PC-9 (cell line): Measurements from ENCODE around the gene GRM1. TPM values are rescaled to one million over a fixed set of nuclear protein-coding genes. Genes with fewer than 3 reads are reported as not detected.

Experiments
- BruUV-seq: library from RNA; stranded (reverse); fragments of 400-500 nt; replicated peaks from 2 replicates; lab custom pipeline; 2021; lab: Mats Ljungman, UMichigan
- CTCF ChIA-PET: fragments of 300-600 bp; sonication (Branson Sonifier 250); formaldehyde crosslinking; loops from one replicate; lab custom pipeline; 2022; ENCODE audit warnings: antibody characterized with exemption; lab: Charles Lee
- POLR2A ChIA-PET: fragments of 300-600 bp; sonication (Branson Sonifier 250); formaldehyde crosslinking; loops from one replicate; lab custom pipeline; 2022; ENCODE audit warnings: antibody characterized with exemption; ENCODE audit not compliant: unreplicated experiment; lab: Charles Lee
- DNase-seq, 2 experiments: peaks; one replicate each; pipeline versions ENCODE4 v3.0.0 to v3.0.0-alpha.2; 2015 to 2022; ENCODE audit warnings: mixed read lengths in 1 of 2
- H2AFZ ChIP-seq: fragments of 200-600 bp; sonication (generic); 2 replicates; pipeline ENCODE4 v1.8.1; 2017; ENCODE audit warnings: antibody characterized with exemption
- H3F3A ChIP-seq: fragments of 200-600 bp; sonication (generic); 2 replicates; pipeline ENCODE4 v1.8.1; 2017; ENCODE audit warnings: antibody characterized with exemption, mild to moderate bottlenecking, low read depth; ENCODE audit not compliant: insufficient read depth
- H3K27ac ChIP-seq: fragments of 200-600 bp; sonication (generic); 2 replicates; pipeline ENCODE4 v1.6.1; 2016; ENCODE audit warnings: mixed run types
- H3K27me3 ChIP-seq: fragments of 200-600 bp; sonication (generic); 2 replicates; pipeline ENCODE4 v1.6.1; 2016; ENCODE audit warnings: low read depth, mixed run types; ENCODE audit not compliant: insufficient read depth
- H3K36me3 ChIP-seq: fragments of 200-600 bp; sonication (generic); 2 replicates; pipeline ENCODE4 v1.6.1; 2016; ENCODE audit warnings: low read depth, mixed run types
- H3K4me1 ChIP-seq: fragments of 200-600 bp; sonication (generic); replicated peaks from 2 replicates; pipeline ENCODE4 v1.6.1; 2016; ENCODE audit warnings: mixed run types; ENCODE audit not compliant: insufficient read depth
- H3K4me2 ChIP-seq: fragments of 200-600 bp; sonication (generic); 2 replicates; pipeline ENCODE4 v1.6.1; 2017; ENCODE audit warnings: mixed run types
- H3K4me3 ChIP-seq: fragments of 200-600 bp; sonication (generic); 2 replicates; pipeline ENCODE4 v1.6.1; 2016; ENCODE audit warnings: mixed run types
- H3K79me2 ChIP-seq: fragments of 200-600 bp; sonication (generic); 2 replicates; pipeline ENCODE4 v1.6.1; 2017; ENCODE audit warnings: low read depth, mixed run types
- H3K9me2 ChIP-seq: fragments of 200-600 bp; sonication (generic); 2 replicates; pipeline ENCODE4 v1.8.1; 2017; ENCODE audit warnings: mild to moderate bottlenecking; ENCODE audit not compliant: insufficient read depth
- H3K9me3 ChIP-seq: fragments of 200-600 bp; sonication (generic); 2 replicates; pipeline ENCODE4 v1.8.1; 2016; ENCODE audit warnings: low read depth; ENCODE audit not compliant: insufficient read depth
- H4K20me1 ChIP-seq: fragments of 200-600 bp; sonication (generic); 2 replicates; pipeline ENCODE4 v1.8.1; 2017; ENCODE audit not compliant: insufficient read depth
- CTCF ChIP-seq: fragments of 200-600 bp; sonication (generic); conservative IDR thresholded peaks from 2 replicates; pipeline ENCODE4 v1.6.1; 2017; ENCODE audit warnings: mixed run types, antibody characterized with exemption, mild to moderate bottlenecking, moderate library complexity
- EZH2 ChIP-seq: fragments of 200-600 bp; sonication (generic); IDR thresholded peaks from 2 replicates; pipeline ENCODE4 v1.8.0; 2017; ENCODE audit warnings: antibody characterized with exemption, low read depth
- intact Hi-C: fragments of 100-400 bp; cut with micrococcal nuclease; formaldehyde crosslinking; loops from one replicate; pipeline ENCODE4 v1.10.0; 2022; ENCODE audit not compliant: unreplicated experiment
- total RNA-seq: library from RNA; stranded (reverse); gene quantifications from 2 replicates; pipeline ENCODE4 v1.2.3, GENCODE V29; 2021

The GRM1 gene
- total RNA-seq, 1 experiment from 2014 or later: 0.26 TPM

DNA sequence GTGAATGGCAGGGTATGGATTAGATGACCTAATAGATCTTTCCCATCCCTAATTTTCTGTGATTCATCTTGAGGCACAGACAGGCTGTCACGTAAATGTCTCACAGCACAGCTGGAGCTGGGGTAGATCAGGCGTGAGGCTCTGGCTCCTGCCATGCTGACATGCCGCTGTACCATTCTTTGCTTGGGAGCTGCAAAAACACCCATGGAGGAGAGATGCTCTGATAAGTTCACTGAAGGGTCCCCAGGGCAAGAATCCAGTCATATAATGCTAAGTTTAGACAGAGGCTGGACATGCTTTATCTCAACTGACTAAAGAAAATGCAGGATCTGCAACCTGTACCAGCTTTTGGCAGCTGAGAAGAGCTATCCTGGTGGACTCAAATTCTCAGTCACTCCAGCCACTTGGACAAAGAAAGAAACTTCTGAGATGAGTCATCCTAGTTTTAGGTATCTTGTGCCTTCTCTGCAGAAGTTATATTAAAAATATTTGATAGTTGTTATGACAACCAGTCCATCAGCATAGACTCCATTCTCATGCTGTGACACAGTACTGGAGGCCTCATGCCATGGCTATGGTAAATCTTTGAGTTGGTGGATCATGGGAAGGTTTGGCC, 329.7 kb downstream of the GRM1 start:
- CTCF ChIA-PET: no interaction called here
- POLR2A ChIA-PET: interaction anchor here (0.6 kb wide), 1 partner anchor 461 kb away, joined by 9 read pairs; no protein-coding TSS in a partner anchor
- Histone ChIP-seq H3F3A (peaks cover 27% of the 10 kb centered on the region), H2AFZ (no peak overlapping the region), H3K4me1 (peaks cover 21% of the 10 kb centered on the region), H3K36me3 (no peaks in the 10 kb centered on the region), H3K79me2 (no peaks in the 10 kb centered on the region), H3K27ac (peak overlapping the region; percentile 52; the same call in 1 of the 2 replicates), H4K20me1 (no peaks in the 10 kb centered on the region), H3K4me2 (peak overlapping the region; percentile 64), H3K27me3 (no peaks in the 10 kb centered on the region), H3K4me3 (peak overlapping the region; percentile 18; the same call in 1 of the 2 replicates), H3K9me2 (no peaks in the 10 kb centered on the region), H3K9me3 (peaks cover 4% of the 10 kb centered on the region; the same call in 1 of the 2 replicates)
- intact Hi-C loops: loop anchor here (5.0 kb wide), 1 partner anchor 184 kb away; the partner anchor contains the start of gene RAB32
- no TSS peak for BruUV-seq
- TF ChIP-seq EZH2: no peak
- TF ChIP-seq CTCF: no peak
- DNase-seq: no peak

GRCh38 chr6:146359131-146359530, 330.3 kb downstream of the GRM1 start:
- Histone ChIP-seq H2AFZ (no peak overlapping the region), H3K4me3 (no peak overlapping the region), H3K79me2 (no peaks in the 10 kb centered on the region), H3K27me3 (no peaks in the 10 kb centered on the region), H4K20me1 (no peaks in the 10 kb centered on the region), H3K9me3 (peaks cover 4% of the 10 kb centered on the region; the same call in 1 of the 2 replicates), H3K9me2 (no peaks in the 10 kb centered on the region), H3K27ac (no peak overlapping the region), H3K4me2 (no peak overlapping the region), H3F3A (peaks cover 27% of the 10 kb centered on the region), H3K4me1 (peaks cover 21% of the 10 kb centered on the region), H3K36me3 (no peaks in the 10 kb centered on the region)
- intact Hi-C loops: loop anchor here (5.0 kb wide), 1 partner anchor 183 kb away; the partner anchor contains the start of gene RAB32
- POLR2A ChIA-PET: no interaction called here
- CTCF ChIA-PET: no interaction called here
- no TSS peak for BruUV-seq
- no peak for DNase-seq
- TF ChIP-seq EZH2 (no peak), CTCF (no peak)

DNA sequence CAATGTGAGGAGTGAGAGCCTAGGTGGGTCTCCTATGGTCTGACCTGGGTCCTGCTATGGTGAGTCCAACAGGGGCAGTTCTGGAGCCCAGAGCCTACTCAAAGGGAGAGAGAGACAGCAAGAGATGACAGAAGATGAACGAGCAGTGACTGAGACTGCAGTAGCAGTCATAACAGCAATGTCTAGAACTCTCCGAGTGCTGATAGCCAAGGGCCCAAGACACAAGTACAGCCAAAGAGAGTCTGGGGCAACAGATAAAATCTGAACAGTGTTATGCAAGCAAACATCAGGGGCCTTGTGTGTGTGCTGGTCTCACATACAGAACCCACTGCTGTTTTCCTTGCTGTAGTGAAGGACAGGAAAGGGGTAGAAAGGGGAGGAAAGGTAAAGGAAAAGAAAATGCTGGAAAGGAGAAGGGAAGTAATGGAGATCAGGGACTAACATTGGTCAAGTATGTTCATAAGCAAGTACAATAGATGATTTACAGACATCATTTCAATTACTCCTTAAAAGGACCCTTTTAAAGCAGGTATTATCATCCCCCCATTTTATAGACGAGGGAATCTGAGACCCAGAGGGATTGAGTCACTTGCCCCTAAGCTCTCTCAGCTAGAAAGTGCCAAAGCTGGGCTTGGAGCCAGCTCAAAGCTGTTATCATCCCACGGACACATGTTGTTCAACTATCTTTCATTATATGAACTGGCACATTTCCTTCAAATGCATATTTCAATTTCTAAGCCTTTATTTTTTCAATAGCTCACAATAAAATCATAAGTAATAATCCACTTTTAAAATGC, 332.5 kb downstream of the GRM1 start:
- no peak overlapping the region for H2AFZ ChIP-seq
- intact Hi-C loops: no loop called here

More for the DNA sequence above, 332.5 kb downstream of the GRM1 start:
- H3K4me2 ChIP-seq: no peak overlapping the region
- CTCF ChIA-PET: no interaction called here
- H3K27me3 ChIP-seq: no peaks in the 10 kb centered on the region
- H3K4me1 ChIP-seq: peaks cover 21% of the 10 kb centered on the region
- POLR2A ChIA-PET: no interaction called here
- no peak overlapping the region for H3K27ac ChIP-seq
- H3K4me3 ChIP-seq: no peak overlapping the region
- no peaks in the 10 kb centered on the region for H3K79me2 ChIP-seq
- no peaks in the 10 kb centered on the region for H3K9me2 ChIP-seq
- no peaks in the 10 kb centered on the region for H4K20me1 ChIP-seq
- peaks cover 4% of the 10 kb centered on the region; the same call in 1 of the 2 replicates for H3K9me3 ChIP-seq
- H3K36me3 ChIP-seq: no peaks in the 10 kb centered on the region
- no TSS peak for BruUV-seq
- TF ChIP-seq EZH2 (no peak), CTCF (no peak)
- DNase-seq: no peak
- peaks cover 27% of the 10 kb centered on the region for H3F3A ChIP-seq
